ENCODE data around the gene UCK1. TPM values are rescaled to one million over a fixed set of nuclear protein-coding genes. Genes with fewer than 3 reads are reported as not detected.

UCK1 gene
- total RNA-seq, 1 donor from 2014 or later: 26.5 TPM

DNA sequence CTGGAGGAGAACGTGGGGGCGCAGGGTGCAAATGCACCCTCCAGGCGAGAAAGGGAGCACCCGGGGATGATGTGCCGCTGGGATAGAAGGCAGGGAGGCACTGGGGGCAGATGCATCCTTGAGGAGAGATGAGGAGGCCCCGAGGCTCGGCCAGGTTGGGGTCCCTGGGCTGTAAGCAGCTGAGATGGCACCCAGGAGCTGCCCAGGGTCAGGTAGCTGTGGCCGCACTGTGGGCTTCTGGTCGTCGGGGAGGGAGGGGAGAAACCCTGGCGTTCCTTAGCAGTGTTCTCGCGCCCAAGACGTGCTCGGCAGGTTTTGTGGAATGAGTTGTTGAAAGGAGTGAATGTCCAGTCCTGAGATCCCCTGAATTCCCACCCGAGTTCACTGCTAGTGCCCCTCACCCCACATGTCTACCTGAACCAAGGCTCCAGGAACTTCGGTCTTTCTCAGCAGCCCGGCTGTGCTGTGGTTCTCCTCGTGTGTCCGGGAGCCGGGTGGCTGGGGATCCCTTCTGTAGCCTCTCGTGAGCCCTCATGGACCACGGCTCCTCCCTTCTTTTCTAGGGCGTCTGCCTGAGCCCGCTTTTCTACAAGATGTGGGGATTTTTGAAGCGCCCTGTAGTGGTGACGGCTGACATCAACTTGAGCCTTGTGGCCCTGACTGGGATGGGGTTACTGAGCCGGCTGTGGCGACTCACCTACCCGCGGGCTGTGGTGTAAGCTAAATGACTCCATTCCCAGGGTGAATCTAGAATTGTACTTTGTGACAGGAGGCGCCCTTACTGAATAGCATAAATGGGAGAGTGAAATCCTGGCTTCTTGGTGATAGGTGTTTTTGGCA lies 27.2 kb downstream of the UCK1 start:
- no peak for DNase-seq (ENCODE audit: low spot score)
- intact Hi-C loops (cut with DNase I): loop anchor here (5.0 kb wide), 1 partner anchor 152 kb away; no protein-coding TSS in a partner anchor
- ATAC-seq: no peak

GRCh38 chr9:131502781-131503625 lies 28.1 kb downstream of the UCK1 start, which contains the start of gene POMT1:
Gene POMT1, plus strand, starts transcription at chr9:131502918. Its CDS starts 1,301 bp downstream, at chr9:131504219.
- peak; percentile 97 for ATAC-seq
- DNase-seq (ENCODE audit: low spot score): peak; percentile 89
- intact Hi-C loops (cut with DNase I): loop anchor here (5.0 kb wide), 1 partner anchor 151 kb away; no protein-coding TSS in a partner anchor

GRCh38 chr9:131500939-131501541 lies 30.0 kb downstream of the UCK1 start:
- intact Hi-C loops (cut with DNase I): loop anchor here (5.0 kb wide), 1 partner anchor 149 kb away; no protein-coding TSS in a partner anchor
- DNase-seq (ENCODE audit: low spot score) (no peak), ATAC-seq (no peak)

DNA sequence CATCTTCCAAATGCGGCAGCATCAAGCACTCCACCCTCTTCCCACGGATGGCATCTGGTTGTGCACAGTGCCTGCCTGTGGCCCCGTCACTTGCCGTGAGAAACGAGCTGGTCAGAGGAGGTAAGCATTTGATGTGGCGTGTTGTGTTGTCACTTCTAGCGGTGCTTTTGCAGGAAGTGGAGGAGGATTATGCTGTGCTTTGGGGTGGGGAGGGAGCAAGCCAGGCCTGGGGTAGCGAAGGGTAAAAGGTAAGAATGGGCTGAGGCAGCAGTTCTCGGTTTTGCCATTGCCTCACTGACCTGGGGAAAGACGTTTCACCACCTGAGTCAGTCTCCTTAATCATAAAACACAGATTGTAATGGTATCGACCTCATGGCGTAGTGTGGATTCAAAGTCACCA lies 30.7 kb downstream of the UCK1 start:
- DNase-seq (ENCODE audit: low spot score) (no peak), ATAC-seq (no peak)
- intact Hi-C loops (cut with DNase I): loop anchor here (5.0 kb wide), 1 partner anchor 148 kb away; no protein-coding TSS in a partner anchor

DNA sequence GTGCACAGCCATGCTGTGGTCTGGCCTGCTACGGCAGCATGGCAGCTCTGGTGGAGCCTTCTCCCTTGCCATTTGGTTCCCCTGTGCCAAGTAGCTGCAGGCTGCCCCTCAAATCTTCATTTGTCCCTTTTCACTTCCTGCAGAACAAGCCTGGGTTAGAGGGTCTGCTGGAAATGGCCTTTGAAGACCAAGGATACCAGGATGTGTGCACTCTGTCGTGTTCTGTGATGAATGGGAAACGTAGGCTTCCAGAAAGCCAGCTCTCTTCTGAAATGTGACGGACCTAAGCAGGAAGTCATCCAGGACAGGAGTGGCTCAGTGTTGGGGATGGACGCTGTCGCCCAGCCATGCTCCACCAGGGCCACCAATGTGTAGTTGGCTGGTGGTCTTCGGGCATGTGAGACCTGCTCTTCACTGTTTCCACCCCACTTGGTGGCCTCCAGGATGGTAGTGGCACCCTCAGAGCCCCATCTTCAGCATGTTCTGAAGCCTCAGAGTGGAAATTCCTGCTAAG lies 31.8 kb downstream of the UCK1 start:
- no peak for ATAC-seq
- no peak for DNase-seq (ENCODE audit: low spot score)
- intact Hi-C loops (cut with DNase I): loop anchor here (5.0 kb wide), 1 partner anchor 1182 kb away; no protein-coding TSS in a partner anchor

DNA sequence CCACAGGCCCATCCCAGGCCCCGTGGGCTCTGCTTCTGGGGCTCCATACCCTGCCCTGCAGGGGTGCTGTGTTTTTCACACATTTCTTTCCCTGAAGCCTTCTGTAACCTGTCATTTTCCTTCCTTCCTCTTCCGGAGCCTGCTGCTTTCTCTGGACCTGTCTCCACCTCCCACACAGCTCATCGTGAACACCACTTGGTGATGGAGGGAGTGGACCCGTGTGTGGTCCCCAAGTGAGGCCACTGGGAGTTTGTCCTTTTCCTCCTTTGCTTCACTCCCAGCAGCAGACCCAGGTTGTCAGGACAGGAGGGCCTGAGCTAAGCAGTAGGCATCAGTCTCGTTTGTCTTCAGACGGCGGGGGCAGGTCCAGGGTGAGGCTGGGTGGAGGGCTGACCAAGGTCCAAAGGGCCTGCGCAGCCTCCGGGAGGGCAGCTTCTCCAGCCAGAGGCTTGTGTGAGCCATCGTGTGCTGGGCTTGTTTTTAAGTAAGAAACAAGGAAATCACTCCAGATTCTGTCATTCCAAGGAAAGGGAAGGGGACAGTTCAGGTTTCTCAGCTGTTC lies 34.1 kb downstream of the UCK1 start:
- ATAC-seq: no peak

DNA sequence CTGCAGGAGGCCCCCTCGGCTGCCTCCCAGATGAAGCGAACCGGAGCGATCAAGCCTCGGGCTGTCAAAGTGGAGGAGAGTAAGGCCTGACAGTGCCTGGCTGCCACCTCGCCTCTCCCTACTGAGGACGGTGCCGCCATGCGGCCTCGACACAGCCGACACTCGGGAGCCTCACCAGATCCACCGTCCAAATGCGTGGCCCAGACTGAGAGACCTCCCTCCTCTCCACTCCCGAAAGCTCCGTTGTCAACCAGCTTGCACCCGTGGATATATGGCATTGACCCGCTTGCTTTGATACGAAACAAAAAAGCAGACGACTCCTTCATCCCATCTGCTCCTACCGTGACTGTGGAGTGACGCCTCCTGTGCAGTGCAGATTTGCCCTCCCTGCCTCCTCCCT lies 35.3 kb downstream of the UCK1 start:
- intact Hi-C loops (cut with DNase I): loop anchor here (5.0 kb wide), 1 partner anchor 1178 kb away; no protein-coding TSS in a partner anchor
- DNase-seq (ENCODE audit: low spot score) (no peak), ATAC-seq (no peak)

More for the DNA sequence above, 34.1 kb downstream of the UCK1 start:
- no peak for DNase-seq (ENCODE audit: low spot score)
- intact Hi-C loops (cut with DNase I): loop anchor here (5.0 kb wide), 1 partner anchor 1180 kb away; no protein-coding TSS in a partner anchor

GRCh38 chr9:131494296-131494870 lies 36.7 kb downstream of the UCK1 start:
- intact Hi-C loops (cut with DNase I): no loop called here
- DNase-seq (ENCODE audit: low spot score) (no peak), ATAC-seq (no peak)

DNA sequence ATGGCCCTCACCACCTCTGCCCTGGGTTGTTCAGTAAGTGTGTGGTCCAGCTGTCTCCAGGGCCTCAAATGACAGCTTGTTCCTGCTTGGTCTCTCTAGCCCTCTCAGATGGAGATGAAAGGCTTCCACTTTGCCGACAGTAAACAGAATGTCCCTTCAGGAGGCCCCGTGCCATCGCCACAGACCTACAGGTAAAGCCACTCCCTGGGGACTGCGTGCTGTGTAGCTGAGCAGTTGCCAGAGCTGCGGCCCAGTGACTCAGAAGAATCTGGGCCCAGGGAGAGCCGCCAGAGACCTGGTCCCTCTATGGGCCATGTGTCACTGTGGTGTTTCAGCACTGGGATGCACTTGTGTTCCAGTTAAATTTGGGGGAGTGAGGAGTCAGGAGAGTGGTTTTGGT lies 39.0 kb downstream of the UCK1 start:
- intact Hi-C loops (cut with DNase I): no loop called here
- no peak for DNase-seq (ENCODE audit: low spot score)
- no peak for ATAC-seq

DNA sequence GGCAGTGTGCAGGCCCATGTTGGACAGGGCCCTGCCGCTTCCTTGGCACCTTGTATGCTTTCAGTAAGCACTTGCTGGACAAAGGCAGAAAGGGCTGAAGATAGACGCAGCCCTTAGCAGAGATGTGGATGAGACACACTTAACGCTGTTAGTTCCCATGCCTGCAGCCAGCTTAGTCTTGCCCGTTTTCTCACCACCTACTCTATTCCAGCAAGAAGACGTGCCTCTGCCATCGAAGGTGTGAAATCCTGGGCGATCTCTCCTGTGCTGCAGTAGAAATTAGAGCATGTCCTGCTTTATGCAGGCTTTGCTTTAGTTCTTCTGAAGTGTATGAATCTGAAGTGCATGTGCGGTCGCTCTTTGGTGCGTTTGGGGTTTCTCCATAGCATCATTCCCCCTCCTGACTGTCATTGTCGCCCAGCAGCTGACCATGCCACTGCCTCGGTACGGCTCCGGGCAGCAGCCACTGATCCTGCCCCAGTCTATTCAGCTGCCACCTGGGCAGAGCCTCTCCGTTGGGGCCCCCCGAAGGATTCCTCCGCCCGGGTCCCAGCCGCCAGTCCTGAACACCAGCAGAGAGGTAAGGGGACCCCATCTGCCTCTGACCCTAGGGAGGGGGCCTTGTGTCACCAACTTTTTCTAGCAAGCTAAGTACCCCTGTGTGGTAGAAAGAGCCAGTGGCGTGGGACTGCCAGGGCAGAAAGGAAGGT lies 39.9 kb downstream of the UCK1 start:
- intact Hi-C loops (cut with DNase I): no loop called here
- ATAC-seq: no peak

GRCh38 chr9:131490514-131490913 lies 40.5 kb downstream of the UCK1 start:
- DNase-seq (ENCODE audit: low spot score): no peak
- ATAC-seq: no peak
- intact Hi-C loops (cut with DNase I): no loop called here

More for the DNA sequence above, 39.9 kb downstream of the UCK1 start:
- DNase-seq (ENCODE audit: low spot score): no peak

GRCh38 chr9:131487621-131488031 lies 43.4 kb downstream of the UCK1 start:
- peak; percentile 5 for ATAC-seq
- DNase-seq (ENCODE audit: low spot score): no peak
- intact Hi-C loops (cut with DNase I): no loop called here

DNA sequence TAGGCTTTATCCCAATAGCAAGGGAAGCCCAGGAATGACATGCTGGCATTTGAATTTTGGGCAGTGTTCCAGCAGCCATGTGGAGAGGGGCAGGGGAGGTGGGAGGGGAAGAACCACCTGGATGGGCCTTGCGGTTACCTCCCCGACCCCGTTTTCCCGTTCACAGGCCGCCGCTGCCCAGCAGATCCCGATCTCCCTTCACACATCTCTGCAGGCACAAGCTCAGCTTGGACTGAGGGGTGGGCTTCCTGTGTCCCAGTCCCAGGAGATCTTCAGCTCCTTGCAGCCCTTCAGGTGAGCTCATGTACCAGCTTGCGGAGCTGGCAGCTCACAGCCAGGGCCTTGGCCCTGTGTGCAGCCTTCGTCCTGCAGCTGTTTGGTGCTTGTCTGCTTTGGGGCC lies 44.1 kb downstream of the UCK1 start:
- ATAC-seq (no peak), DNase-seq (ENCODE audit: low spot score) (no peak)
- intact Hi-C loops (cut with DNase I): no loop called here

DNA sequence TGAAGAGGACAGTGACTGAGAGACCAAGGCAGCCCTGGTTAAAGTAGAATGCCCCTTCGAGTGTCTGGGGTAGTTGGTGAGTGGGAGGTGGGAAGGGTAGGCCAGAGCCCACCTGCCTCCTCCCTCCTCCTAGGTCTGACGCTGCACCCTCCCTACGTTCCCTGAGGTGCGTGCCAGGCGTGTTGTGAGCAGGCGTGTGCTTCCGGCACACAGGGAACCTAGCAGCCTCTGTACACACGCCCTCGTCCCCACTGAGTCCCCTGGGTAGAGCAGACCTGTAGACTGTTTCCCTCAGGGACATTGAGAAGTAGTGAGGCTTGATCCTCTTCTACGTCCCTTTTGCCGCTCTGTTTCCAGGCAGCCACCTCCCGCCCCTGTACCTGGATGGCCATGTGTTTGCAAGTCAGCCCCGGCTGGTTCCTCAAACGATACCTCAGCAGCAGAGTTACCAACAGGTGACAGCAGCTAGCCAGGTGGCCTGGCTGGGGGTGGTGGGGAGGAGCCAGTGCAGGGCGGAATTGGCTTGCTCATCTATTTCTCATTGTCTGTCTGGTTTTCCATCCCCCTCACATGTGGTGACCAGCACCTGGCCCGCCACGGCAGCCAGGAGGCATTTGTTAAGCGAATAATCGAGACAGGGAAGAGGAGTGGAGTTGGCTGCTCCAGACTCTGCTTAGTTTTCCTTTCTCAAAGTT lies 45.2 kb downstream of the UCK1 start:
- intact Hi-C loops (cut with DNase I): no loop called here
- ATAC-seq (no peak), DNase-seq (ENCODE audit: low spot score) (no peak)

DNA sequence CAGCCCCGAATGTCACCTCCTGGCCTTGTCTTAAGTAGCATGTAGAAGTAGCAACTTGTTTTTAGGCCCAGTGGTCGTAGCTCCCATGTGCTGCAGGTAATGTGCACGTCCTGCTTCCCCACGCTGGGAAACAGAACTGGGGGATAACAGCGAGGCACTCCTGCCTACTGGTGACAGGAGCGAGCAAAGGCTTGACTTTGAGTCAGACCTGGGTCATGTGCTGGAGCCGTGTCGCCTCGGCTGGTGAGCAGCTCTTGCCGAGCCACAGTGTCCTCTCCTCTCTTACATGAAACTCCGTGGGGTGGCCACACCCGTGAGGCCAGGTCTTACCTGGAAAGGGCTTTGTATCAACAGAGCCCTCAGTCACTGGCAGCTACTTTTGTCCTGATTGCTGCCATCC lies 45.9 kb downstream of the UCK1 start:
- intact Hi-C loops (cut with DNase I): no loop called here
- ATAC-seq (no peak), DNase-seq (ENCODE audit: low spot score) (no peak)

DNA sequence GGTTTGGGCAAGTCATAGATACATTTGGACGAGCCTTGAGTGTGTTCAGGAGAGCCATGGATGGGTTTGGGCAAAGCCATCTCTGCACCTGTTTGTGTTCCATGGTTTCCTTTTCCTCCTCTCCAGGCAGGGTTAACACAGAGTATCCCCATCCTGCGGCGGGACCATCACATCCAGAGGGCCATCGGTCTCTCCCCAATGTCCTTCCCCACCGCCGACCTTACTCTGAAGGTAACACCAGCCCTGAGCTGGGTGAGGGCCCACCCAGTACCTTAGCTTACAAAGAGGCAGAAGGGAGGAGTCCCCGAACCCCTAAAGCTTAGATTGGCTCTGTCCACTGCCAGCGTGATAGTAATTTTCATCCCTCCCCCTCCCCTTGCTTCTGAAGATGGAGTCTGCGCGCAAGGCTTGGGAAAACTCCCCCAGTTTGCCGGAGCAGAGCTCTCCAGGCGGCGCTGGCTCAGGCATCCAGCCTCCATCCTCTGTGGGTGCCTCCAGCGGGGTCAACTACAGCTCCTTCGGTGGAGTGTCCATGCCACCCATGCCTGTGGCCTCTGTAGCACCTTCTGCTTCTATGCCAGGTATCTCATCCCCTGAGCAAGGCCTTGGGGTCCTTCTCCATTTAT lies 46.4 kb downstream of the UCK1 start:
- intact Hi-C loops (cut with DNase I): no loop called here
- DNase-seq (ENCODE audit: low spot score) (no peak), ATAC-seq (no peak)

DNA sequence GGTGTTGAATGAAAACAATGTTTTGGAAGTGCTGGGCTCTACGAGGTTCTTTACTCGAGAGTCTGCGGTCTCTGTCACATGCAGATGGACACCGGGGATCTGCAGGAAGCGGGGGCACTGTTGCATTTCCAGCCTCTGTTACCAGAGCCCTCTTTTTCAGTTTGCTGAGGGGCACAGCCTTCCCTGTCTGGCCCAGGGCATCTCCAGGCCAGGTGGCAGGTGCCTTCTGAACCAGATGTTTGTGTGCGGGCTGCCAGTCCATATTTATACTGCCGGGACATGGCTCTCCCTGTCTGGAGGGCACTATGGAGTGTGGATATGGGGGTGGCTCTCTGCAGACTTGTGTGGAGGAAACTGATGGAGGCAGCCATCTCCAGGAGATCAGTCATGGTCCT lies 47.0 kb downstream of the UCK1 start:
- intact Hi-C loops (cut with DNase I): no loop called here
- ATAC-seq: no peak
- DNase-seq (ENCODE audit: low spot score): no peak

Measured in sciatic nerve (tissue), 2 donors.